Germinal center (tissue), 1 donor: ENCODE measurements around the gene DDI2.
"Not testable (repeated sequence)": the region's sequence is repeated elsewhere in the genome, so short reads cannot be mapped to it uniquely, and the experiment has no call there.

Experiments
- DNase-seq: peaks from one replicate; pipeline ENCODE4 v3.0.0; 2012; ENCODE audit warnings: mixed read lengths, low spot score

The DDI2 gene

GRCh38 chr1:15680131-15680530 is 62.9 kb downstream of the DDI2 start:
- DNase-seq = no peak

- no peak for DNase-seq
Observed at GRCh38 chr1:15680561-15681348, 63.5 kb downstream of the DDI2 start.

- DNase-seq = peak; percentile 27
Observed at GRCh38 chr1:15681349-15682292, 64.4 kb downstream of the DDI2 start.

GRCh38 chr1:15682936-15683341 is 65.7 kb downstream of the DDI2 start:
- DNase-seq = no peak

GRCh38 chr1:15683345-15684039 is 66.2 kb downstream of the DDI2 start:
- no peak for DNase-seq

GRCh38 chr1:15684042-15684461 is 66.8 kb downstream of the DDI2 start, which contains the start of gene PLEKHM2:
Gene PLEKHM2, plus strand, starts transcription at chr1:15684320. Its CDS starts 239 bp downstream, at chr1:15684559.
- peak; percentile 79 for DNase-seq

GRCh38 chr1:15684468-15685291 is 67.4 kb downstream of the DDI2 start:
- DNase-seq = peak; percentile 63

GRCh38 chr1:15685820-15686219 is 68.6 kb downstream of the DDI2 start:
- no peak for DNase-seq

- DNase-seq = no peak
Observed at GRCh38 chr1:15687446-15687845, 70.2 kb downstream of the DDI2 start.

- DNase-seq = no peak
Observed at GRCh38 chr1:15690317-15690716, 73.1 kb downstream of the DDI2 start.

GRCh38 chr1:15691434-15692032 is 74.3 kb downstream of the DDI2 start:
- no peak for DNase-seq

- DNase-seq = no peak
Observed at GRCh38 chr1:15692121-15692682, 74.9 kb downstream of the DDI2 start.

GRCh38 chr1:15693371-15693770 is 76.1 kb downstream of the DDI2 start:
- DNase-seq = no peak

- peak; percentile 83 for DNase-seq
Observed at GRCh38 chr1:15696956-15697521, 79.8 kb downstream of the DDI2 start.

GRCh38 chr1:15698201-15698600 is 80.9 kb downstream of the DDI2 start:
- no peak for DNase-seq

- DNase-seq = not testable (repeated sequence)
Observed at GRCh38 chr1:15699321-15699720, 82.1 kb downstream of the DDI2 start.

- DNase-seq = no peak
Observed at GRCh38 chr1:15700508-15700907, 83.2 kb downstream of the DDI2 start.

GRCh38 chr1:15701784-15702183 is 84.5 kb downstream of the DDI2 start:
- no peak for DNase-seq

- DNase-seq = no peak
Observed at GRCh38 chr1:15702722-15703550, 85.7 kb downstream of the DDI2 start.
